NB4 (cell line): ENCODE data around the gene PRAMEF17.
"Not testable (repeated sequence)": the region's sequence is repeated elsewhere in the genome, so short reads cannot be mapped to it uniquely, and the experiment has no call there.

Experiments
- DNase-seq: peaks from one replicate; pipeline ENCODE4 v3.0.0; 2010; ENCODE audit warnings: low read depth
- H3K4me3 ChIP-seq: one replicate; pipeline ENCODE4 v1.5.1; 2011; ENCODE audit warnings: mild to moderate bottlenecking, low read depth, low read length, moderate library complexity
- TF ChIP-seq, protein P1 (sequence below): IDR thresholded peaks from one replicate; pipeline ENCODE4 v1.5.1; 2012; ENCODE audit warnings: low read depth, low read length

PRAMEF17 gene, protein sequence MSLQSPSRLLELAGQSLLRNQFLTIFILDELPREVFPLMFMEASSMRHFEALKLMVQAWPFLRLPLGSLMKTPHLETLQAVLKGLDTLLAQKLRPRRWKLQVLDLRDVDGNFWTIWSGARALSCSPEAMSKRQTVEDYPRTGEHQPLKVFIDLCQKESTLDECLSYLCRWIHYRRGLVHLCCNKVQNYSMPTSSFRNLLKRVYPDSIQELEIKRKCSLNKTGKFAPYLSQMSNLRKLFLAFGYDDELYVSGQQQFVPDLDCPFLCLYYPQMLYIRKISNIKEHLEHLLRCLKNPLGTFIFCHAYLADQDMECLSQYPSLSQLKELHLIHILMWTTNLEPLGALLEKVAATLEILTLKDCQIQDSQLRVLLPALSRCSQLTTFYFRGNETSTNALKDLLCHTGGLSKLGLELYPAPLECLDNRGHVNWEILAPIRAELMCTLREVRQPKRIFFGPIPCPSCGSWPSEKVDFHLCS

DNA sequence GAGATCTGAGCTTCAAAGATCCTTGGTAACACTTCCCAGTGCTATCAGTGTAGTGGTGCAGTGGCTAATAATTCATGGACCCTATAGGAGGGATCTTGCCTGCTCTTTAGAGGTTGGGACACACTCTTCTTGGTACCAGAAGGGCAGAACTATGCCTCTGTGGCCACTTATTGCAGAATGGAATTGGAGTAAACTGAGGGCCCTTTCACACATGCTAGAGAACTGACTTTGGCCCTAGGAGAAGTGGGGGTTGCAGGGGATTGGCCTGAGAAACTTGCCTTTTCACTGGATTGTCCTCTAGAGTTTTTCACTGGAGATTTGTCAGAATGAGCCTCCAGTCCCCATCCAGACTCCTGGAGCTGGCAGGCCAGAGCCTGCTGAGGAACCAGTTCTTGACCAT, at the start of gene PRAMEF17:
Gene PRAMEF17 (plus strand): TSS at position 301 of the 400 bp plus-strand sequence. CDS start 26 bp downstream, at position 327.
- DNase-seq, H3K4me3 ChIP-seq: not testable (repeated sequence)

DNA sequence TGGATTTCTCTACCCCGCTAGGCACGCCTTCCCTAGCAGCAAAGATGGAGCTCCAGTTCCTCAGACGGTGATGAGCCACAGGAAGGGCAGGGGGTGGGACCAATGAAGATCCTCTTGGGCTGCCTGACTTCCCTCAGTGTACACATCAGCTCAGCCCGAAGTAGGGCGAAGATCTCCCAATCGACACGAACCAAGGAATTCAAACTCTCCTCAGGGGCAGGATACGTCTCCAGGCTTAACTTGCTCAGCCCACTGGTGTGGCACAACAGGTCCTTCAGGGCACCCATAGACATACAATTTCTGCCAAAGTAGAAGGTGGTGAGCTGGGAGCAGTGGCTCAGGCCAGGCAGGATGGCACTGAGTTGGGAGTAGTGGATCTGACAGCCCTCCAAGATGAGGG, 46.9 kb upstream of the PRAMEF17 start:
- not testable (repeated sequence) for DNase-seq, H3K4me3 ChIP-seq

DNA sequence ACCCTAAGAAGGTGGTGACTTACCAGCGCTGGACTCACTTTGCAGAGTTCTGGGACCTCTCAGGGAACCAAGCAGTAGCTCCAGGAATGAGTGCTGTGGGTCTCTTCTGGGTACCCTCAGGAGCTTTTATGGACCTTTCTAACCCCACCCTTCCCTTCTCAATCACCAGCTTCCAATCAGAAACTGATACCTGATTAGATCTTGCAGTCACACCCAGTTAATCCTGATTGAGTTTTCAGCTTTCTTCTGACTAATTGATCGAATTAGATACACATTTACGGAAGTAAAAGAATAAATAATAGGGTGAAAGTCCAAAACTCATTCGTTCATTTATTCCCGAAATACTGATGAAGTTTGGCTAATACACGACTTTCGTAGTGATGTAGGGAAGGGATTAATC, 42.4 kb upstream of the PRAMEF17 start, which contains the start of gene PRAMEF14:
Gene PRAMEF14 (minus strand): TSS at position 101 of the 400 bp plus-strand sequence. CDS start 1,820 bp downstream, outside the sequence.
- not testable (repeated sequence) for H3K4me3 ChIP-seq, DNase-seq

DNA sequence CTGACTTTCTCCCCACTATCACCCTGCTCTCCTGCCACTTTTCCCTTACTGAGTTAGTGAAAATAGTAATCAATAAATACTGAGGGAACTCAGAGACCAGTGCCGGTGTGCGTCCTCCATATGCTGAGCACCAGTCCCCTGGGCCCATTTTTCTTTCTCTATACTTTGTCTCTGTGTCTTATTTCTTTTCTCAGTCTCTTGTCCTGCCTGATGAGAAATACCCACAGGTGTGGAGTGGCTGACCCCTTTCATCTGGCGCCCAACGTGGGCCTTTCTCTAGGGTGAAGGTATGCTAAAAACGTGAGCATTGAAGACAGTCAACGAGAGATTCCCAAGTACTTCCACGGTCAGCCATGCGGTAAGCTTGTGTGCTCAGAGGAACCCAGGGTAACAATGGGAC, 36.0 kb upstream of the PRAMEF17 start:
- not testable (repeated sequence) for H3K4me3 ChIP-seq, DNase-seq

DNA sequence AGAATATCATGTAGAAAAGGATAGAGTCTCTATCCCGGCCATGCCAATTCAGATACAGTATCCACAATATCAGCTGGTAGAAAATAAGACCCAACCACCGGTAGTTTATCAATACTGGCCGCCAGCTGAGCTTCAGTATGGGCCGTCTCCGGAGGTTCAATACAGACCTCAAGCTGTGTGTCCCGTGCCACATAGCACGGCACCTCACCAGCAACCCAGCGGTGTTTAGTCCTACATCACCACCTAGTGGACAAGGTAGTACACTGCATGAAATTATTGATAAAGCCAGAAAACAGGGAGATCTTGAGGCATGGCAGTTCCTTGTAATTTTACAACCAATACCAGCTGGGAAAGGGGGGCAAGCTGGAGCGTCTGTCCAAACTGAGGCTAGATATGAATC, 35.0 kb upstream of the PRAMEF17 start:
- DNase-seq, H3K4me3 ChIP-seq: not testable (repeated sequence)

DNA sequence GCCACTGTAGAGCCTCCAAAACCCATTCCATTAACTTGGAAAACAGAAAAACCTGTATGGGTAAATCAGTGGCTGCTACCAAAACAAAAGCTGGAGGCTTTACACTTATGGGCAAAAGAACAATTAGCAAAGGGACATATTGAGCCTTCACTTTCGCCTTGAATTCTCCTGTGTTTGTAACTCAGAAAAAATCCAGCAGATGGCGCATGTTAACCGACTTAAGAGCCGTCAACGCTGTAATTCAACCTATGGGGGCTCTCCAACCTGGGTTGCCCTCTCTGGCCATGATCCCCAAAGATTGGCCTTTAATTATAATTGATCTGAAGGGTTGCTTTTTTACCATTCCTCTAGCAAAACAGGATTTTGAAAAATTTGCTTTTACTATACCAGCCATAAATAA, 32.7 kb upstream of the PRAMEF17 start:
- TF ChIP-seq, protein P1, sequence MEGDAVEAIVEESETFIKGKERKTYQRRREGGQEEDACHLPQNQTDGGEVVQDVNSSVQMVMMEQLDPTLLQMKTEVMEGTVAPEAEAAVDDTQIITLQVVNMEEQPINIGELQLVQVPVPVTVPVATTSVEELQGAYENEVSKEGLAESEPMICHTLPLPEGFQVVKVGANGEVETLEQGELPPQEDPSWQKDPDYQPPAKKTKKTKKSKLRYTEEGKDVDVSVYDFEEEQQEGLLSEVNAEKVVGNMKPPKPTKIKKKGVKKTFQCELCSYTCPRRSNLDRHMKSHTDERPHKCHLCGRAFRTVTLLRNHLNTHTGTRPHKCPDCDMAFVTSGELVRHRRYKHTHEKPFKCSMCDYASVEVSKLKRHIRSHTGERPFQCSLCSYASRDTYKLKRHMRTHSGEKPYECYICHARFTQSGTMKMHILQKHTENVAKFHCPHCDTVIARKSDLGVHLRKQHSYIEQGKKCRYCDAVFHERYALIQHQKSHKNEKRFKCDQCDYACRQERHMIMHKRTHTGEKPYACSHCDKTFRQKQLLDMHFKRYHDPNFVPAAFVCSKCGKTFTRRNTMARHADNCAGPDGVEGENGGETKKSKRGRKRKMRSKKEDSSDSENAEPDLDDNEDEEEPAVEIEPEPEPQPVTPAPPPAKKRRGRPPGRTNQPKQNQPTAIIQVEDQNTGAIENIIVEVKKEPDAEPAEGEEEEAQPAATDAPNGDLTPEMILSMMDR: peak; percentile 19
- peak; percentile 60 for DNase-seq

DNA sequence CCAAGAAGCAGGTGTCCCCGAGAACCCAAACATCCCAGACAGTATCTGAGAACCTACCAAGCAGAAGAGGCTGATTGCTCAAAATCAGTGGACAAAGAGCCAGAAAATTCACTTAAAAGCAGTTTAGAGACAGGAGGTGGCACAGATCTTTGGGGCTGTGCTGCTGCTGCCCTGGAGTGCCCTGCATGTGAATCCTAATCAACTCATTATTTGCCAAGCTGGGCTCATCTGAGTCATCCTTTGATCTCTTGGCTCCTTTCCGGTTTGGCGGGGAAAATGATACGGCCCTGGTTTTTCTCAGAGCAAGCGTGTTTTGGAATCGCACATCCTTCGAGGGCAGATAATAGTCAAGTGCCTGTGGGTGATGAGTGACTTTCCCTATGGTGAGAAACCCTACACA, 27.1 kb upstream of the PRAMEF17 start:
- not testable (repeated sequence) for DNase-seq, H3K4me3 ChIP-seq

More for the DNA sequence above, 32.7 kb upstream of the PRAMEF17 start:
- not testable (repeated sequence) for H3K4me3 ChIP-seq

DNA sequence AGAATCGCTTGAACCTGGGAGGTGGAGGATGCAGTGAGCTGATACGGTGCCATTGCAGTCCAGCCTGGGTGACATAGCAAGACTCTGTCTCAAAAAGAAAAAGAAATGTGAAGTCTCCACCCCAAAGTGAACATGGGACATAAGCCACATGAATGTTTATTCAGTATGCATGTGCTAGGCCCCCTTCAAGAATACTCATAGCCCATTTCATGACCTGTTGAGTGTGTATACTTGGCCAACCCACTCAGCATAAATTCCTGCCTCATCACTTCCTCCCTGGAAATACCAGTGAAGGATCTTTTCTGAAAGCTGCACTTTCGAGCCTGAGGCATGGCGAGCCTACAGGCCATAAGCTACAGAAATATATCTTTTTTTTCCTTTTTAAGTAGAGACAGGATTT, 24.5 kb upstream of the PRAMEF17 start:
- not testable (repeated sequence) for DNase-seq, H3K4me3 ChIP-seq

DNA sequence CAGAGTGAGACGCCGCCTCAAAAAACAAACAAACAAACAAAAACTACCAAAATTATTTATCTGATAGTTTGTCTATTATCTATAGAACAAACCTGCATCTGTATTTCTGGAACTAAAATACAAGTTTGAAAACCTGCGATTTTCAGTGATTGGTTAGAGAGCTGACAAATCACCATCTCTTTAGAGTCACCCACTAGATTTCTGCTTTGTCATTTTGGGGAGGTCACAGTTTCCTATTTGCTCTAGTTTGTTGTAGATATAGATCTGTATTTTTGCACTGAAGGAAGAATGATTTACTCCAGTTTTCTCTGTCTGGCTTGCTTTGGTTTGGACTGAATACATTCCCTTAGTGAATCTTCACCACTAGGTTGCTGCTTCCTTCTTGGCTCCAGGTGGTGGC, 22.9 kb upstream of the PRAMEF17 start:
- not testable (repeated sequence) for H3K4me3 ChIP-seq, DNase-seq

DNA sequence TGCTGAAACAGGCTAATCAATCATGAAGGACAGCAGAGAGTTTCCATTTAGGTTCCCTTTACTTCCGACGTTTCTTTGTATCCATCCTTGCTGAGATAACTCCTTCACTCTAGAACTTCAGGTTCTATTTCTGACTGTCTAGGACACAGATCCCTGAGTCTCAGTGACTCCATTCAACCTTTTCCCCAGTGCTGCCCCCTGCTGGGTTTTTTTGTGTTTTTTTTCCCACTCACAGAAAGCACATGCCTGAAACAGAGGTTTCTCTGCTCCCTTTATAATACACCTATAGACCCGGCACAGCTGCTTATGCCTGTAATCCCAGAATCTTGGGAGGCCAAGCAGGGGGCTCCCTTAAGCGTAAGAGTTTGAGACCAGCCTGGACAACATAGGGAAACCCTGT, 20.9 kb upstream of the PRAMEF17 start:
- not testable (repeated sequence) for H3K4me3 ChIP-seq
- peak; percentile 31 for DNase-seq

DNA sequence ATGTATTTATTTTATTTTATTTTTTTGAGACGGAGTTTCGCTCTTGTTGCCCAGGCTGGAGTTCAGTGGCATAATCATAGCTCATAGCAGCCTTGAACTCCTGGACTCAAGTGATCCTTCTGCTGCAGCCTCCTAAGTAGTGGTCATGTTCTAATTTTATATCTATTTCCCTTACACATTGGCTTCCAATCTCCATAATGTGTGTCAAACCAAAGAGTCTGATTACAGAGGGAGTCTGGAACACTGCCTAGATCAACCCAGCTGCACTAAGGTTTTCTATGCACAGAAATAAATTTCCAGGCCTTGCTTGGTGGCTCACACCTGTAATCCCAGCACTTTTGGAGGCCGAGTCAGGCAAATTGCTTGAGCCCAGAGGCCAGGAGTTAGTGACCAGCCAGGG, 10.4 kb upstream of the PRAMEF17 start:
- DNase-seq, H3K4me3 ChIP-seq: not testable (repeated sequence)

DNA sequence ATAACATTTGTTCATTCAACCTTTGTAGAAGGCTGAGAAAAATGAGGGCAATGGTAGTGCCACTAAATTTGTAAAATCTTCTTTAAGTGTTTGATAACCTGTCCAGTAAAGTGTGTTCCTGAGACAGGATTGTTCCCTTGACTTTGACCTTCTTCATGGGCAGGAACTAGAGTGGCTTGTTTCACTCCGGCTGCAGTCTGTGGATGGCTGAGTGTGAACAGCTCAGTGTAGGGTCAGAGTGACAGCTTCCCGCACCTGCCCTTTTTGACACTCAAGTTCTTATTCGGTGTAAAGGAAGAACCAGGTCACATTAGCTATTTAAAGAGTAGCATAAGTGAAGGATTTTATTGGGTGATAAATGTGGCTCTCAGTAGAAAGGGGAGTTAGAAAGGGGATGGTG, 9.1 kb upstream of the PRAMEF17 start:
- H3K4me3 ChIP-seq, DNase-seq: not testable (repeated sequence)

DNA sequence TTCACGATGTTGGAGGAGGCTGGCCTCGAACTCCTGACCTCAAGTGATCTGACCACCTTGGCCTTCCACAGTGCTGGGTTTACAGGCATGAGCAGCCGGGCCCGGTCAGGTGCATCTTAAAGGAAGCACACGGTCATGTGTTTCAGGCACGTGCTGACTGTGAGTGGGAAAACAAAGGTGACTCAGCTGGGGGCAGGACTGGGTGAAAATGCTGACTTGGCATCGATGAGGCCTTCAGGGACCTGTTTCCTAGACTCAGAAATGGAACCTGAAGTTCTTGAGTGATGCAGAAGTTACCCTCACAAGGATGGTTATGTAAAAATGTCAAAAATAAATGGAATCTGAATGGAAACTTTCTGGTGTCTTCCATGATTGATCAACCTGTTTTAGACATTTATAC, 3.6 kb downstream of the PRAMEF17 start:
- not testable (repeated sequence) for H3K4me3 ChIP-seq, DNase-seq

DNA sequence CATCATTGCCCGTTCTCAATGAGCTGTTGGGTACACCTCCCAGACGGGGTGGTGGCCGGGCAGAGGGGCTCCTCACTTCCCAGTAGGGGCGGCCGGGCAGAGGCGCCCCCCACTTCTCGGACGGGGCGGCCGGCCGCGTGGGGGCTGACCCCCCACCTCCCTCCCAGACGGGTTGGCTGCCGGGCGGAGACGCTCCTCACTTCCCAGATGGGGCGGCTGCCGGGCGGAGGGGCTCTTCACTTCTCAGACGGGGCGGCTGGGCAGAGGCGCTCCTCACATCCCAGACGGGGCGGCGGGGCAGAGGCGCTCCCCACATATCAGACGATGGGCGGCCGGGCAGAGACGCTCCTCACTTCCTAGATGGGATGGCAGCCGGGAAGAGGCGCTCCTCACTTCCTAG, 5.3 kb downstream of the PRAMEF17 start:
- DNase-seq, H3K4me3 ChIP-seq: not testable (repeated sequence)

DNA sequence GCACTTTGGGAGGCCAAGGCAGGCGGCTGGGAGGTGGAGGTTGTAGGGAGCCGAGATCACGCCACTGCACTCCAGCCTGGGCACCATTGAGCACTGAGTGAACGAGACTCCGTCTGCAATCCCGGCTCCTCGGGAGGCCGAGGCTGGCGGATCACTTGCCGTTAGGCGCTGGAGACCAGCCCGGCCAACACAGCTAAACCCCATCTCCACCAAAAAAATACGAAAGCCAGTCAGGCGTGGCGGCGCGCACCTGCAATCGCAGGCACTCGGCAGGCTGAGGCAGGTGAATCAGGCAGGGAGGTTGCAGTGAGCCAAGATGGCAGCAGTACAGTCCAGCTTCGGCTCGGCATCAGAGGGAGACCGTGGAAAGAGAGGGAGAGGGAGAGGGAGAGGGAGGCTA, 5.9 kb downstream of the PRAMEF17 start:
- not testable (repeated sequence) for DNase-seq, H3K4me3 ChIP-seq
